Heart right ventricle (tissue), 16 donors: ENCODE data around the gene RNF215. TPM values are rescaled to one million over a fixed set of nuclear protein-coding genes. Genes with fewer than 3 reads are reported as not detected.

Experiments
- ATAC-seq, 8 donors: fragments of 200-7000 bp; cut with Tn5 transposase; one replicate each; pipeline ENCODE4 v1.9.1; 2020; ENCODE audit warnings: mild to moderate bottlenecking in 8 of 8, moderate library complexity in 8 of 8, moderate number of reproducible peaks in 1 of 8
- DNase-seq, 2 donors: peaks; one replicate each; pipeline ENCODE4 v3.0.0-alpha.2; 2020
- H3K27ac ChIP-seq, 10 donors: fragments of 200-600 bp; sonication (generic) in 2 of 10; one replicate each; pipeline versions ENCODE4 v1.5.0 to v1.8.0; 2020 to 2022; ENCODE audit warnings: mild to moderate bottlenecking in 3 of 10
- H3K27me3 ChIP-seq, 7 donors: fragments of 200-600 bp; one replicate each; pipeline ENCODE4 v1.8.0; 2021 to 2022; ENCODE audit warnings: mild to moderate bottlenecking in 2 of 7
- H3K36me3 ChIP-seq, 9 donors: fragments of 200-600 bp; sonication (generic) in 1 of 9; one replicate each; pipeline versions ENCODE4 v1.5.0 to v1.8.0; 2020 to 2022; ENCODE audit warnings: mild to moderate bottlenecking in 2 of 9
- H3K4me1 ChIP-seq, 9 donors: fragments of 200-600 bp; sonication (generic) in 1 of 9; one replicate each; pipeline versions ENCODE4 v1.5.0 to v1.8.0; 2020 to 2022; ENCODE audit warnings: mild to moderate bottlenecking in 4 of 9
- H3K4me3 ChIP-seq, 10 donors: fragments of 200-600 bp; sonication (generic) in 2 of 10; one replicate each; pipeline versions ENCODE4 v1.5.0 to v1.8.0; 2020 to 2022; ENCODE audit warnings: mild to moderate bottlenecking in 7 of 10, moderate library complexity in 2 of 10
- H3K9me3 ChIP-seq, 11 donors: fragments of 200-600 bp in 10 of 11; sonication (generic) in 2 of 11; one replicate each; pipeline versions ENCODE4 v1.5.0 to v1.8.0; 2013 to 2022; ENCODE audit warnings: mild to moderate bottlenecking in 2 of 11, control low read depth in 1 of 11, moderate library complexity in 1 of 11
- WGBS, 2 donors: extraction: QIAGEN DNeasy Blood & Tissue Kit; methylation state at CpG; one replicate each; pipeline ENCODE4 v1.1.7; 2013; ENCODE audit warnings: inconsistent platforms in 1 of 2; 5-methylcytosine and 5-hydroxymethylcytosine counted together
- intact Hi-C, 10 donors: fragments of 100-400 bp; cut with DNase I; formaldehyde crosslinking; loops; one replicate each; pipeline versions ENCODE4 v1.11.1 to v1.14.2; 2022
- polyA plus RNA-seq, 2 donors: library from polyadenylated mRNA; stranded (reverse); fragments of 200-250 nt; gene quantifications; one replicate each; pipeline ENCODE4 v1.2.3, GENCODE V29; 2013
- total RNA-seq, 10 donors: library from RNA; stranded (reverse); fragmentation: NEBNext Ultra II Directional in 3 of 10; extraction: Animal tissue kit (Norgen Biotek cat#: 25700) in 3 of 10; gene quantifications; one replicate each; pipeline versions ENCODE4 v1.2.1 to v1.2.4, GENCODE V29; 2021 to 2023
- TF ChIP-seq, protein P1 (sequence below), 9 donors: fragments of 200-600 bp; sonication (generic) in 2 of 9; IDR thresholded peaks; one replicate each; pipeline versions ENCODE4 v1.5.0 to v1.8.0; 2021 to 2022; ENCODE audit warnings: antibody characterized with exemption in 9 of 9, mild to moderate bottlenecking in 5 of 9, moderate library complexity in 1 of 9
- donor health status: Arrhythmogenic right ventricular cardiomyopathy.
- donor health status: ischemic (EF 13 %, LVEDD 7.1; RV severe dilation, severe dysfunction).
- donor health status: healthy with polysubstance abuse.
- donor health status: DM: no; HTN: yes; CAD: no.
- donor health status: DM: no; HTN: no; CAD: no.
- donor health status: ischemic (EF 25% LVEDD 6.9; RV normal size, moderate dysfunction).
- donor health status: ischemic (EF 25% LVEDD 5.7; RV mildly dilated, moderate dysfunction).
- donor health status: healthy.
- donor health status: DM: yes; HTN: yes; CAD: no.
- donor health status: Ischemic cardiomyopathy.
- donor health status: ischemic (EF 35%, LVEDD 5.7; RV mildly dilated, moderate dysfunction).
- donor health status: nonischemic (EF 11% LVEDD 7.7; RV severe dilation, severe dysfunction).
- donor health status: DM: yes; HTN: yes; CAD: no.
- donor health status: PGD.
- donor health status: ischemic (EF 29% LVEDD 5.4; RV normal size, mild dysfunction).
- donor health status: nonischemic (EF 23%, LVEDD 6.1; RV moderate dilation, normal function).

RNF215 gene
- total and polyA plus RNA-seq, 12 donors = 3.4 to 10.5 (median 6.0) TPM

DNA sequence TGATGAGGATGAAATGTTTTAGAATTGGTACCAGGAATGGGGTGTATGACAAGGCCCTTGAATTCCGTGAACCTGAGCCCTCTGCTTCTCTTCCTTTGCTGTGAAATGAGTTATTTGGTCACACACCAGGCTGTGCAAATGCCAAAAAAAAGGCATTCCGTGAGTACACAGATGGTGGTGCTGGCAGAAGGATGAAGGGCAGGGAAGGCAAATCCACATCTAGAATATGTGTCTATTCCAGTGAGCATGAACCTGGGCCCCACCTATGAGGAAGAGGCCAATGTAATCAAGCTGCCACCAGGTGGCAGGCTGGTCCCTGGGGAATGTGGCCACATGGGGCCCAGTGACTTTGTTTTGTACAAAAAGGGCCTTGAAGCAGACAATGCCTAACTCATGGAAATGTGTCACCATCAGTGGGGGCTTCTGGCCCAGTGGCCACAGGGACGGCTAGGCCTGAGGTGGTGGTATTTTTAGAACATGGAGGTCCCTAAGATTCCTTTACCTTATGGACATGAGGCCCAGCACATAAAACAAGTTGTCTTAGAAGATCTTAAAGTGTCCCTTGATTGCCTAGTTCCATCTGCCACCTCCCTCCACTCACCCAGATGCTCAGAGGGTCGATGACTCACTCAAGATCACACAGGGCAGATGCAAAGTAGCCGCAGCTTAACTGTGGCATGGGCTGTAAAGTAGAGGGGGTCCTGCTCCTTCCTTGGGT, 3.9 kb upstream of the RNF215 start:
- intact Hi-C loops = loop anchor here (1.0 to 10.0 kb wide), 9 partner anchors 91 to 364 kb away; no protein-coding TSS in a partner anchor
- peak in 3 of 8 donors; percentile 14 to 34 (median 32) for ATAC-seq
- peak; percentile 15 to 51 for DNase-seq

DNA sequence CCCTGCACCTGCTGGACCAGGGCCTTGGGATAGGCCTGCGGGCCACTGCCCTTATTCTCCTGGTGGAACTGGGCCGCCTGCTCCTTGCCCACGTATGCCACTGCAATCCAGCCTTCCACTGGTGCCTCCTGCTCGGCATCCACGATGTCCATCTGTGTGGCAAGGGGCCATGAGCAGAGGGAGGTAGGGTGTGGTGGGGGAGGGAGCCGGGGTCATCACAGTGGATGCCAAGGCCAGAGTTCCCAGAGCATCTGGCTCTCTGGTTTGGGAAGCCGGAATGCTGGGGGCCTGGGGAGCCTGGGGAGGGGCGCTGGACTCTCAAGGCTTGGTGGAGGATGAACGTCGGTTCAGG, 627 bp downstream of the RNF215 start:
- ATAC-seq (peak in 1 of 8 donors; percentile 1), DNase-seq (peak in 1 of 2 donors; percentile 9)
- no peaks in the 10 kb centered on the region for H3K27me3 ChIP-seq
- 25 to 30% methylated on average over 10 of the region's 10 CpGs for WGBS, 2 donors
- H3K9me3 ChIP-seq = no peaks in the 10 kb centered on the region
- peaks cover 4 to 26% (median 16%) of the 10 kb centered on the region in 9 donors for H3K4me1 ChIP-seq
- H3K4me3 ChIP-seq = peak overlapping the region; percentile 35 to 74 (median 62)
- intact Hi-C loops = loop anchor here in 9 of 10 donors (2.0 to 10.0 kb wide), 10 partner anchors 34 to 279 kb away; partner anchors contain the start of genes CASTOR1 (in 2 of the 9), OSM (in 1 of the 9) and TBC1D10A (in 1 of the 9)
- peak overlapping the region; percentile 52 to 84 (median 74) for H3K27ac ChIP-seq
- H3K36me3 ChIP-seq = peaks cover 0 to 25% (median 0%) of the 10 kb centered on the region in 9 donors
- TF ChIP-seq, protein P1, sequence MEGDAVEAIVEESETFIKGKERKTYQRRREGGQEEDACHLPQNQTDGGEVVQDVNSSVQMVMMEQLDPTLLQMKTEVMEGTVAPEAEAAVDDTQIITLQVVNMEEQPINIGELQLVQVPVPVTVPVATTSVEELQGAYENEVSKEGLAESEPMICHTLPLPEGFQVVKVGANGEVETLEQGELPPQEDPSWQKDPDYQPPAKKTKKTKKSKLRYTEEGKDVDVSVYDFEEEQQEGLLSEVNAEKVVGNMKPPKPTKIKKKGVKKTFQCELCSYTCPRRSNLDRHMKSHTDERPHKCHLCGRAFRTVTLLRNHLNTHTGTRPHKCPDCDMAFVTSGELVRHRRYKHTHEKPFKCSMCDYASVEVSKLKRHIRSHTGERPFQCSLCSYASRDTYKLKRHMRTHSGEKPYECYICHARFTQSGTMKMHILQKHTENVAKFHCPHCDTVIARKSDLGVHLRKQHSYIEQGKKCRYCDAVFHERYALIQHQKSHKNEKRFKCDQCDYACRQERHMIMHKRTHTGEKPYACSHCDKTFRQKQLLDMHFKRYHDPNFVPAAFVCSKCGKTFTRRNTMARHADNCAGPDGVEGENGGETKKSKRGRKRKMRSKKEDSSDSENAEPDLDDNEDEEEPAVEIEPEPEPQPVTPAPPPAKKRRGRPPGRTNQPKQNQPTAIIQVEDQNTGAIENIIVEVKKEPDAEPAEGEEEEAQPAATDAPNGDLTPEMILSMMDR (IDR thresholded peaks at IDR 0.05) = no peak

More for the DNA sequence above, 3.9 kb upstream of the RNF215 start:
- Histone ChIP-seq H3K36me3 (no peaks in the 10 kb centered on the region), H3K27me3 (peaks cover 0 to 32% (median 14%) of the 10 kb centered on the region in 7 donors), H3K9me3 (no peaks in the 10 kb centered on the region), H3K27ac (no peak overlapping the region), H3K4me3 (no peak overlapping the region), H3K4me1 (peaks cover 4 to 13% (median 7%) of the 10 kb centered on the region in 9 donors)
- 72 to 75% methylated on average over 5 of the region's 5 CpGs for WGBS, 2 donors
- TF ChIP-seq, protein P1 (IDR thresholded peaks at IDR 0.05) = peak; percentile 43 to 82 (median 66)

DNA sequence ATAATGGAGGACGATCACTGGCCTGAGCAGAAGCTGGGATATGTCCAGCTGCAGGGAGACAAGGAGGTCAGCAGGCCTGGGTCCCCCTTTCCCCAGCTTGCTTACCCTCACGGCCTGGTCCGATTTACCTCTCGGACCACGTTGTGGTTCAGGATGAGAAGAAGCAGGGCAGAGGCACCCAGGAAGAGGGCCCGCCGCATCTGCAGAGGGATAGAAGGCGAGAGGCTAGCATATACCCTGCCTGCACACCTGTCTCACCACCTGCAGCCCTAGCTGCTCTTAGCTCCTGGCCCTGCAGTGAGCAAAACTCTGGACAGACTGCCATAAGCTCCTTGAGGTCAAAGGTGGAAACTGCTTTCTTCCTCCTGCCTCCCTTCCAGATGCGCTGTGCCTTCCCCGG, 1.3 kb downstream of the RNF215 start:
- DNase-seq (no peak), ATAC-seq (no peak)
- TF ChIP-seq, protein P1 (IDR thresholded peaks at IDR 0.05) = no peak
- intact Hi-C loops = loop anchor here in 9 of 10 donors (2.0 to 10.0 kb wide), 10 partner anchors 34 to 279 kb away; partner anchors contain the start of genes CASTOR1 (in 2 of the 9), OSM (in 1 of the 9) and TBC1D10A (in 1 of the 9)
- H3K36me3 ChIP-seq = peaks cover 0 to 31% (median 0%) of the 10 kb centered on the region in 9 donors
- H3K4me1 ChIP-seq = peaks cover 4 to 26% (median 16%) of the 10 kb centered on the region in 9 donors
- H3K27ac ChIP-seq = no peak overlapping the region
- no peaks in the 10 kb centered on the region for H3K27me3 ChIP-seq
- WGBS, 2 donors = 95 to 96% methylated on average over 10 of the region's 10 CpGs
- no peaks in the 10 kb centered on the region for H3K9me3 ChIP-seq
- H3K4me3 ChIP-seq = peak overlapping the region in 2 of 10 donors; percentile 61 to 74

DNA sequence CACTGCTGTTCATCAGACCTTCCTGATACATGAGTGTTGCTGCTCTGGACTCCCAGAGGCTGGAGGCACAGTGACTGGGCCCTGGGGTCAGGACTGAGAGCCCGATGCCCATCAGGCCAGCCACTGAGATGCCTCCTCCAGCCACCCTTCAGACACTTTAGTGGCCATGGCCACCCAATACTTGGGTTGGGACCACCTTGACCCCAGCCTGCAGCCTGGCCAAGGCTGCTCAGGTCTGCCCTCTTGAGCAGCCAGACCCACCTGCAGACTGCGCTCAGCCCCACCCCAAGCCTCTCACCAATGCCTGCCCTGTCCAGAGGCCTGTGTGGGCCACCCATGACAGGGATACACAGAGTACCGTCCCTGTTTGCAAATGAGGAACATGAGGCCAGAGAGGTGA, 4.2 kb downstream of the RNF215 start:
- Histone ChIP-seq H3K27ac (peak overlapping the region in 5 of 10 donors; percentile 27 to 68 (median 36)), H3K9me3 (no peaks in the 10 kb centered on the region), H3K27me3 (no peaks in the 10 kb centered on the region), H3K36me3 (peaks cover 0 to 48% (median 0%) of the 10 kb centered on the region in 9 donors), H3K4me1 (peaks cover 4 to 26% (median 16%) of the 10 kb centered on the region in 9 donors), H3K4me3 (no peak overlapping the region)
- ATAC-seq = no peak
- TF ChIP-seq, protein P1 (IDR thresholded peaks at IDR 0.05) = no peak
- WGBS, 2 donors = 65 to 68% methylated on average over 3 of the region's 3 CpGs
- intact Hi-C loops = loop anchor here in 3 of 10 donors (5.0 to 10.0 kb wide), 3 partner anchors 41 to 276 kb away; partner anchors contain the start of gene TBC1D10A (in 1 of the 3)
- DNase-seq = no peak
